Neuronal stem cell (in vitro differentiated cells): ENCODE results near the gene CCR7.

Experiments
- DNase-seq: peaks from one replicate; pipeline ENCODE4 v3.0.0-alpha.2; 2013; ENCODE audit warnings: low spot score
- H2AFZ ChIP-seq: one replicate; pipeline ENCODE4 v1.6.1; 2013; ENCODE audit warnings: mild to moderate bottlenecking, low read length, inconsistent platforms
- H2AK5ac ChIP-seq: 2 replicates; pipeline ENCODE4 v1.6.1; 2013; ENCODE audit warnings: low read depth, mild to moderate bottlenecking, inconsistent platforms, low read length, moderate library complexity, mixed read lengths
- H2BK120ac ChIP-seq: 2 replicates; pipeline ENCODE4 v1.6.1; 2013; ENCODE audit warnings: low read depth, mild to moderate bottlenecking, inconsistent platforms, low read length, moderate library complexity, mixed read lengths
- H2BK12ac ChIP-seq: one replicate; pipeline ENCODE4 v1.6.1; 2013; ENCODE audit warnings: low read length, inconsistent platforms
- H2BK15ac ChIP-seq: 2 replicates; pipeline ENCODE4 v1.6.1; 2013; ENCODE audit warnings: mild to moderate bottlenecking, low read length, inconsistent platforms, mixed read lengths
- H2BK5ac ChIP-seq: one replicate; pipeline ENCODE4 v1.6.1; 2013; ENCODE audit warnings: inconsistent platforms, mild to moderate bottlenecking, low read length, moderate library complexity
- H3K14ac ChIP-seq: one replicate; pipeline ENCODE4 v1.6.1; 2013; ENCODE audit warnings: low read length, inconsistent platforms
- H3K18ac ChIP-seq: 2 replicates; pipeline ENCODE4 v1.6.1; 2013; ENCODE audit warnings: low read length, inconsistent platforms
- H3K23ac ChIP-seq: 2 replicates; pipeline ENCODE4 v1.6.1; 2013; ENCODE audit warnings: low read depth, mild to moderate bottlenecking, mixed read lengths, low read length, inconsistent platforms; ENCODE audit not compliant: poor library complexity
- H3K27ac ChIP-seq: replicated peaks from 3 replicates; pipeline ENCODE4 v1.5.1; 2013; ENCODE audit warnings: low read length, inconsistent platforms
- H3K27me3 ChIP-seq, 3 experiments: 2 replicates each; pipeline ENCODE4 v1.6.1; 2013; ENCODE audit warnings: low read length in 3 of 3, mild to moderate bottlenecking in 2 of 3, inconsistent platforms in 1 of 3, low read depth in 1 of 3, mixed read lengths in 1 of 3, moderate library complexity in 1 of 3; ENCODE audit not compliant: control insufficient read depth in 3 of 3, insufficient read depth in 3 of 3
- H3K36me3 ChIP-seq, 2 donors: replicated peaks in 1 of 2; 2 replicates each; pipeline ENCODE4 v1.6.1; 2013; ENCODE audit warnings: low read length in 2 of 2; ENCODE audit not compliant: control insufficient read depth in 2 of 2, insufficient read depth in 2 of 2
- H3K4ac ChIP-seq: 2 replicates; pipeline ENCODE4 v1.6.1; 2013; ENCODE audit warnings: inconsistent platforms, mild to moderate bottlenecking, low read length, moderate library complexity
- H3K4me1 ChIP-seq, 2 donors: 1 replicate in 1 of 2; 2 replicates in 1 of 2; pipeline ENCODE4 v1.6.1; 2013; ENCODE audit warnings: low read length in 2 of 2, low read depth in 1 of 2; ENCODE audit not compliant: control insufficient read depth in 2 of 2, insufficient read depth in 1 of 2
- H3K4me2 ChIP-seq: one replicate; pipeline ENCODE4 v1.6.1; 2013; ENCODE audit warnings: mild to moderate bottlenecking, low read length, inconsistent platforms; ENCODE audit not compliant: insufficient read depth, poor library complexity, severe bottlenecking
- H3K4me3 ChIP-seq, 2 donors: 2 replicates each; pipeline ENCODE4 v1.5.1; 2013; ENCODE audit warnings: low read length in 2 of 2, mild to moderate bottlenecking in 2 of 2, inconsistent platforms in 1 of 2, moderate library complexity in 1 of 2
- H3K79me1 ChIP-seq: one replicate; pipeline ENCODE4 v1.6.1; 2013; ENCODE audit warnings: low read depth, mild to moderate bottlenecking, inconsistent platforms, low read length, moderate library complexity
- H3K9ac ChIP-seq: one replicate; pipeline ENCODE4 v1.6.1; 2013; ENCODE audit warnings: mild to moderate bottlenecking, low read depth, low read length, inconsistent platforms; ENCODE audit not compliant: poor library complexity
- H3K9me3 ChIP-seq, 2 donors: replicated peaks in 1 of 2; 2 replicates each; pipeline versions ENCODE3 to v1.6.1; 2013; ENCODE audit warnings: low read length in 2 of 2, mild to moderate bottlenecking in 2 of 2, inconsistent platforms in 1 of 2, low read depth in 1 of 2, mixed read lengths in 1 of 2, moderate library complexity in 1 of 2; ENCODE audit not compliant: control insufficient read depth in 2 of 2, insufficient read depth in 1 of 2
- H4K8ac ChIP-seq: one replicate; pipeline ENCODE4 v1.6.1; 2013; ENCODE audit warnings: low read depth, mild to moderate bottlenecking, inconsistent platforms, low read length, moderate library complexity
- H4K91ac ChIP-seq: one replicate; pipeline ENCODE4 v1.6.1; 2013; ENCODE audit warnings: low read length, low read depth, mild to moderate bottlenecking, inconsistent platforms; ENCODE audit not compliant: poor library complexity
- WGBS, 2 donors: extraction: QIAGEN DNeasy Blood & Tissue Kit; methylation state at CpG; one replicate each; pipeline ENCODE4 v1.1.7; 2013; ENCODE audit warnings: missing lambda C conversion rate in 2 of 2, mixed read lengths in 1 of 2; ENCODE audit not compliant: insufficient read length in 2 of 2, insufficient replicate concordance in 1 of 2; ENCODE audit errors: extremely low coverage in 2 of 2; 5-methylcytosine and 5-hydroxymethylcytosine counted together

Gene CCR7

GRCh38 chr17:40598619-40599467, 33.6 kb upstream of the CCR7 start:
- H2BK5ac ChIP-seq = no peak overlapping the region
- no peak overlapping the region for H2BK120ac ChIP-seq
- no peak overlapping the region for H3K14ac ChIP-seq
- no peak overlapping the region for H3K4ac ChIP-seq
- DNase-seq = no peak
- no peak overlapping the region for H2BK15ac ChIP-seq
- H3K27ac ChIP-seq = no peak overlapping the region
- H3K27me3 ChIP-seq = peaks cover 0 to 19% (median 0%) of the 10 kb centered on the region in 3 experiments
- no peaks in the 10 kb centered on the region for H3K36me3 ChIP-seq
- H3K4me3 ChIP-seq = no peak overlapping the region
- H3K79me1 ChIP-seq = no peaks in the 10 kb centered on the region
- no CpG with 5 or more reads among the region's 20 CpGs for WGBS, 2 donors
- H3K4me2 ChIP-seq = no peak overlapping the region
- H3K9ac ChIP-seq = no peak overlapping the region
- H2BK12ac ChIP-seq = no peak overlapping the region
- peaks cover 0 to 2% of the 10 kb centered on the region in 2 donors for H3K9me3 ChIP-seq
- H3K18ac ChIP-seq = no peak overlapping the region
- no peak overlapping the region for H3K23ac ChIP-seq
- no peak overlapping the region for H4K91ac ChIP-seq
- H2AFZ ChIP-seq = peak overlapping the region; percentile 36
- no peak overlapping the region for H2AK5ac ChIP-seq
- no peaks in the 10 kb centered on the region for H3K4me1 ChIP-seq
- no peak overlapping the region for H4K8ac ChIP-seq

GRCh38 chr17:40598301-40598618, 33.0 kb upstream of the CCR7 start:
- no peak overlapping the region for H3K23ac ChIP-seq
- no peak overlapping the region for H3K27ac ChIP-seq
- H2BK12ac ChIP-seq = no peak overlapping the region
- no peak overlapping the region for H3K4ac ChIP-seq
- H3K79me1 ChIP-seq = no peaks in the 10 kb centered on the region
- no peak overlapping the region for H2BK120ac ChIP-seq
- no peak overlapping the region for H3K4me3 ChIP-seq
- no peaks in the 10 kb centered on the region for H3K4me1 ChIP-seq
- no peak overlapping the region for H2BK15ac ChIP-seq
- DNase-seq = no peak
- H3K18ac ChIP-seq = no peak overlapping the region
- H4K91ac ChIP-seq = no peak overlapping the region
- no peaks in the 10 kb centered on the region for H3K36me3 ChIP-seq
- peaks cover 0 to 18% (median 0%) of the 10 kb centered on the region in 3 experiments for H3K27me3 ChIP-seq
- no peak overlapping the region for H3K14ac ChIP-seq
- no CpG with 5 or more reads among the region's 5 CpGs for WGBS, 2 donors
- H3K9ac ChIP-seq = no peak overlapping the region
- H2AK5ac ChIP-seq = no peak overlapping the region
- no peak overlapping the region for H2BK5ac ChIP-seq
- peak overlapping the region; percentile 42 for H2AFZ ChIP-seq
- peaks cover 0 to 2% of the 10 kb centered on the region in 2 donors for H3K9me3 ChIP-seq
- no peak overlapping the region for H3K4me2 ChIP-seq
- H4K8ac ChIP-seq = no peak overlapping the region

- H2AFZ ChIP-seq = peak overlapping the region; percentile 42
- no peaks in the 10 kb centered on the region for H3K4me1 ChIP-seq
- no peak overlapping the region for H3K9ac ChIP-seq
- no peak overlapping the region for H2BK15ac ChIP-seq
- H3K18ac ChIP-seq = no peak overlapping the region
- H3K9me3 ChIP-seq = peaks cover 0 to 2% of the 10 kb centered on the region in 2 donors
- no peak overlapping the region for H3K4ac ChIP-seq
- no peak overlapping the region for H3K27ac ChIP-seq
- no peak overlapping the region for H4K8ac ChIP-seq
- no peak overlapping the region for H4K91ac ChIP-seq
- no peak overlapping the region for H2BK12ac ChIP-seq
- no peak overlapping the region for H3K4me2 ChIP-seq
- peaks cover 0 to 17% (median 0%) of the 10 kb centered on the region in 3 experiments for H3K27me3 ChIP-seq
- H2AK5ac ChIP-seq = no peak overlapping the region
- H3K23ac ChIP-seq = peak overlapping the region; percentile 27
- no peak overlapping the region for H3K14ac ChIP-seq
- H2BK5ac ChIP-seq = no peak overlapping the region
- no peak for DNase-seq
- no peak overlapping the region for H3K4me3 ChIP-seq
- no peaks in the 10 kb centered on the region for H3K36me3 ChIP-seq
- no peak overlapping the region for H2BK120ac ChIP-seq
- no peaks in the 10 kb centered on the region for H3K79me1 ChIP-seq
- no CpG with 5 or more reads among the region's 9 CpGs for WGBS, 2 donors
These were observed 32.5 kb upstream of the CCR7 start for GRCh38 chr17:40597556-40598300.

- WGBS, 2 donors = no CpG with 5 or more reads among the region's 3 CpGs
- no peak overlapping the region for H2BK15ac ChIP-seq
- no peak for DNase-seq
- H3K4me1 ChIP-seq = no peaks in the 10 kb centered on the region
- H3K27ac ChIP-seq = no peak overlapping the region
- H3K4me2 ChIP-seq = no peak overlapping the region
- H3K9ac ChIP-seq = no peak overlapping the region
- no peak overlapping the region for H2BK120ac ChIP-seq
- no peak overlapping the region for H3K4me3 ChIP-seq
- H2BK5ac ChIP-seq = no peak overlapping the region
- H3K9me3 ChIP-seq = peaks cover 0 to 2% of the 10 kb centered on the region in 2 donors
- H3K36me3 ChIP-seq = no peaks in the 10 kb centered on the region
- no peak overlapping the region for H3K23ac ChIP-seq
- no peak overlapping the region for H3K4ac ChIP-seq
- H3K27me3 ChIP-seq = peaks cover 0 to 17% (median 0%) of the 10 kb centered on the region in 3 experiments
- H3K14ac ChIP-seq = no peak overlapping the region
- H3K18ac ChIP-seq = no peak overlapping the region
- no peaks in the 10 kb centered on the region for H3K79me1 ChIP-seq
- no peak overlapping the region for H2AK5ac ChIP-seq
- H4K91ac ChIP-seq = no peak overlapping the region
- H2AFZ ChIP-seq = no peak overlapping the region
- H2BK12ac ChIP-seq = no peak overlapping the region
- no peak overlapping the region for H4K8ac ChIP-seq
These were observed 31.9 kb upstream of the CCR7 start for GRCh38 chr17:40597156-40597555.
